Activated T-cell treated with anti-CD3 and anti-CD28 coated beads, Interleukin-2, amount 50 U/mL, for 4 hours (primary cell): ENCODE data around the gene HIGD2B. TPM values are rescaled to one million over a fixed set of nuclear protein-coding genes. Genes with fewer than 3 reads are reported as not detected.
"Not testable (repeated sequence)": the region's sequence is repeated elsewhere in the genome, so short reads cannot be mapped to it uniquely, and the experiment has no call there.

Source experiments
- ATAC-seq, 2 donors: fragments of 200-7000 bp; cut with Tn5 transposase; one replicate each; pipeline ENCODE4 v1.10.0; 2021
- DNase-seq: peaks from one replicate; pipeline ENCODE4 v3.0.0-alpha.2; 2020
- H3K27me3 Mint-ChIP-seq: one replicate; pipeline ENCODE4 v1.8.0; 2021; ENCODE audit warnings: low read depth, mixed read lengths
- H3K36me3 Mint-ChIP-seq: one replicate; pipeline ENCODE4 v1.8.0; 2022; ENCODE audit warnings: mixed read lengths; ENCODE audit not compliant: insufficient read depth
- H3K4me1 Mint-ChIP-seq: one replicate; pipeline ENCODE4 v1.8.0; 2021; ENCODE audit warnings: low read depth, mixed read lengths
- H3K4me3 Mint-ChIP-seq: one replicate; pipeline ENCODE4 v1.8.0; 2021; ENCODE audit warnings: mild to moderate bottlenecking, moderate library complexity, mixed read lengths
- H3K9me3 Mint-ChIP-seq: one replicate; pipeline ENCODE4 v1.8.0; 2021; ENCODE audit warnings: mixed read lengths
- total RNA-seq, 3 donors: library from RNA; stranded (reverse); gene quantifications; one replicate each; pipeline ENCODE4 v1.2.1, GENCODE V29; 2021

Gene HIGD2B, protein sequence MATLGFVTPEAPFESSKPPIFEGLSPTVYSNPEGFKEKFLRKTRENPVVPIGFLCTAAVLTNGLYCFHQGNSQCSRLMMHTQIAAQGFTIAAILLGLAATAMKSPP
- total RNA-seq = under 1 TPM in 2 of 3 donors, not detected in 1; 0.18 to 0.33 TPM

DNA sequence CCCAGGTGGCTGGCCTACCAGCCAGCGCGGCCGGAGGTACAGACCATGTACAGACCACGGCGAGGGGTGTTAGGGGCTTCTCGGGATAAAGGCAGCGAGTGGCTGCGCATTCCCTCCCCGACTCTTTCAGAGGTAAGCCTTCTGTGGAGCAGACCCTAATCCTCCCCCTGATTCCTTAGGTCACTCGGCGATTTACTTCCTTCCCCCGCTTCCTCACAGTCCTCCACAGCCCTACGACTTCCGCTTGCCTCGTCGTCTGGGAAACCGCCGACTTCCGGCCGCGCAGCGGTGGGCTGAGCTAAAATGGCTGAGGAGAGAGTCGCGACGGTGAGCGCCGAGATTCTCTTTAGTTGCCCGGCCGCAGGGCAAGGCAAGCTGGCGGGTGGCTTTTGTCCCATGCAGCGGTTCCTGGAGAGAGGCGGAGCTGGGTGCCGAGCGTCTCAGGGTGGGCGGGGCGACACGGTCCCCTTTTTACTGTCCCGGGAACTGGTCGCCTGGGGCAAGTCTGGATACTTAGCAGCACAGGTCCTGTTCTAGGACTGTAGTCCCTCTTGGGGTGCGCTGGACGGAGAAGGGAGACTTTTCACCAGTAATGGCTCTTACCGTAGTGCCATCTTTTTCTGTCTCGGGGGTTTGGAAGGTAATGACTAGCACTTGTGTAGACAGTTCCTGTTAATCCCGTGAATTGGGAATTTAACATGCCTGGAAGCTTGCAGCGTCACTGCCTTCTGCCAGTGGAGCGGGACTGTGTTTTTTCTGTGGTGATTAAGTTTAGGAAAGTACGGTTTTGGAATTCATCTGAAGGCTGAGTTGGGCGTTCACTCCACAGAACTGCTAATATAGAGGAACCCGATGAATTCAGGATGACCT is at the start of gene HIGD2B, which contains the start of gene BBS4:
Gene HIGD2B, minus strand, starts transcription at position 258 of the 870 bp plus-strand sequence. CDS start 9,808 bp downstream, outside the sequence.
Gene BBS4, plus strand, starts transcription at position 283 of the 870 bp plus-strand sequence. Its CDS starts 21 bp downstream, at position 304.
- no peaks in the 10 kb centered on the region for H3K36me3 Mint-ChIP-seq
- peaks cover 2% of the 10 kb centered on the region for H3K27me3 Mint-ChIP-seq
- H3K9me3 Mint-ChIP-seq = no peaks in the 10 kb centered on the region
- peaks cover 9% of the 10 kb centered on the region for H3K4me1 Mint-ChIP-seq
- peak within 1 kb of the TSS; percentile 95 for H3K4me3 Mint-ChIP-seq
- ATAC-seq (peak; percentile 98 to 99), DNase-seq (peak; percentile 76)

DNA sequence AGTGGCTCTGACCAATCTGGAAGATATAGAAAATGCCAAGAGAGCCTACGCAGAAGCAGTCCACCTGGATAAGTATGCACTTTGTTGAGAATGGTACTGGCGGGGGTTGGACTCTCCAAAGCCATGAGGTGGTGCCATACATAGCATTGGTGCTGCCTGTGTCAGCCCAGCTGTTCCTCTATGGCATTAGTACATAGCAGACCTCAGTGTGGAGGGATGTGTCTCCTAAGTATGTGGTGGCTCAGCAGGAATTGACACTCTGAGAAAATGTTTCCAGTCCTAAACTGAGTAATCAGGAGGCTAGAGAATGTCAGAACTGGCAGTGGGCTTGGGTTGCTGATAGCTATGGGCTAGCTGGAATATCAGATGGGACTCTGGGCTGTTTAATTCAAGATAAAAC is 49.1 kb upstream of the HIGD2B start:
- Mint-ChIP-seq H3K36me3 (peaks cover 51% of the 10 kb centered on the region), H3K4me1 (peaks cover 24% of the 10 kb centered on the region), H3K4me3 (no peak overlapping the region), H3K27me3 (no peaks in the 10 kb centered on the region), H3K9me3 (no peaks in the 10 kb centered on the region)
- ATAC-seq (no peak), DNase-seq (no peak)

DNA sequence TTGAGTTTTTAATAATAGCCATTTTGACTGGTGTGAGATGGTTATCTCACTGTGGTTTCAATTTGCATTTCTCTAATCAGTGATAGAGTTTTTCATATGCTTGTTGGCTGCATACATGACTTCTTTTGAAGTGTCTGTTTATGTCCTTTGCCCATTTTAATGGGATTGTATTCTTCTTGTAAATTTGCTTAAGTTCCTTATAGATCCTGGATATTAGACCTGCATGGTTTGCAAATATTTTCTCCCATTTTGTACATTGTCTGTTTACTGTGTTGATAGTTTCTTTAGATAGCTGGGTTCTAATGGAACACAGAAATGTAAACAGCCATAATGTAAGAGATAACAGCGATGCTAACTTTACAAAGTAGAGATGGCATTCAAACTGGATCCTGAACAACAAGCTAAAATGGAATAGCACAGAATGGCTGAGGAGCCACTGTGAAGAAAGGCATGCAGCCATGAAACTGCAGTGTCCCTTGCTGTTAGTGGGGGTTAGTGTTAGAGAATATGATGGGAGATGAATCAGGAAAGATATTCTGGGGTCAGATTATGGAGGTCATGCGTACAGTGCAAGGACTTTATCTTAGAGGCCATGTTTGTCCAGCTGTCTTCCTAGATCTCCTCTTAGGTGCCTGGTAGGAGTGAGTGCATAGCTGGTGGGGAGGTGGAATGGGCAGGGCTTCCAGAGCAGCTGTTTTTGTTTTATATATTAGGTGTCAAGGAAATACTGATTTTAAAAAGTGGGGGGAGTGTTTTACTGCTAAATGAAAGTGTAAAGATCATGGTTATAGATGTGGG is 48.2 kb upstream of the HIGD2B start:
- no peaks in the 10 kb centered on the region for H3K27me3 Mint-ChIP-seq
- no peaks in the 10 kb centered on the region for H3K9me3 Mint-ChIP-seq
- no peak overlapping the region for H3K4me3 Mint-ChIP-seq

DNA sequence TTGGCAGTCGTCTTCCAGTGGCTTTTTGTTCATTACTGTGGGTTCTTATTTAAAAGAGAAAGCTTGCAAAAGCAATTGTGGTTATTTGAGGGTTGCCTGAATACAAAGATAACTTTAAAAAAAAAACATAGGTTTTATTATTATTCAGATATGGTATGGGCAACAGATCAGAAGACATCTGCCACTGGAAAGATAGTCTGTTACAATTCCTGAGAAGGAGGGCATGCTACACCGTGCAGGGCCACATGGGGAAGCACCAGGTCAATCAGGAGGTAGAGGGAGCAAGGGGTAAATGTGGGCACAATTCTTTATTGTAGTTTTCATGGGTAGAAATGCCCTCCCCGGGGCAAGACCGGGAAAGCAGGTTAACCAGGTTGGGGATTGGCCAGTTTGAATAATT is 46.5 kb upstream of the HIGD2B start:
- DNase-seq (no peak), ATAC-seq (no peak)
- Mint-ChIP-seq H3K4me3 (no peak overlapping the region), H3K4me1 (peaks cover 8% of the 10 kb centered on the region), H3K27me3 (no peaks in the 10 kb centered on the region), H3K9me3 (no peaks in the 10 kb centered on the region), H3K36me3 (peaks cover 36% of the 10 kb centered on the region)

More for the DNA sequence above, 48.2 kb upstream of the HIGD2B start:
- ATAC-seq (no peak), DNase-seq (no peak)
- H3K36me3 Mint-ChIP-seq = peaks cover 43% of the 10 kb centered on the region
- peaks cover 14% of the 10 kb centered on the region for H3K4me1 Mint-ChIP-seq

DNA sequence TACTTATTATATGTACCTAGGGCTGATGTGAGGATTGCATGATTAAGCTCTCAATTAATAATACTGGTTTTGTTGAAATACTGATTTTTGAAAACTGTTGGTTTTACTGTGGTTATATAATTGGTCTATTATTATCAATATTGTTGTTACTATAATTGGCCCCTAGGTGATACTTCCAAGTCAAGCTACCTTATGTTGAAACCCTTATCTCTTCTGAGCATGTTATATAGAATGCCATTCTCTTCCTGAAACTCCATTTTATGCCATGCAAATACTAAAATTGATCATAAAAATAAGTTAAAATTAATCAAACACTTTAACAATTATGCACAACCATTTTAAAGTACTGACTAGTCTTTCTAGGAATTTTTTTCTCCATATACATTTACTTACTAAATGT is 46.1 kb upstream of the HIGD2B start:
- no peak overlapping the region for H3K4me3 Mint-ChIP-seq
- no peaks in the 10 kb centered on the region for H3K27me3 Mint-ChIP-seq
- H3K9me3 Mint-ChIP-seq = no peaks in the 10 kb centered on the region
- H3K36me3 Mint-ChIP-seq = peaks cover 35% of the 10 kb centered on the region
- DNase-seq (no peak), ATAC-seq (no peak)
- peaks cover 8% of the 10 kb centered on the region for H3K4me1 Mint-ChIP-seq

DNA sequence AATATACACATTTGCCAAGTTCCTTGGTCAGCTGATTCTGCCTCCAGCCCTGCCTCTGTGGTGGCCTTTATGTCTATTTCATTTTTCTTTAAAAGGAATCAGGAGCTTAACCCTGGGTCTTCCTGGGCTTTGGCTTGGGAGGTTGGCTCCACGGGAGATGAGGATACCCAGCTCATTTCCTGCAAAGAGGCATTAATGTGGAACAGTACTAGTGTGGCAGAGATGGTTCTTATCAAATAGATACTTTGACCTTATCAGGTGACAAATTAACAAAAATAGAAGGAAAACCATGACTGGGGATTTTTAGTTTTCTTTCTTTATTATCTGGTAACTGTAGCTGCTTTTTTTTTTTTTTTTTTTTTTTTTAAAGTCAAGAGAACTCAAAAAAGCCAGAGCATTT is 42.8 kb upstream of the HIGD2B start:
- Mint-ChIP-seq H3K36me3 (peaks cover 26% of the 10 kb centered on the region), H3K9me3 (no peaks in the 10 kb centered on the region), H3K27me3 (no peaks in the 10 kb centered on the region), H3K4me3 (no peak overlapping the region), H3K4me1 (peaks cover 1% of the 10 kb centered on the region)
- no peak for ATAC-seq
- DNase-seq = no peak

DNA sequence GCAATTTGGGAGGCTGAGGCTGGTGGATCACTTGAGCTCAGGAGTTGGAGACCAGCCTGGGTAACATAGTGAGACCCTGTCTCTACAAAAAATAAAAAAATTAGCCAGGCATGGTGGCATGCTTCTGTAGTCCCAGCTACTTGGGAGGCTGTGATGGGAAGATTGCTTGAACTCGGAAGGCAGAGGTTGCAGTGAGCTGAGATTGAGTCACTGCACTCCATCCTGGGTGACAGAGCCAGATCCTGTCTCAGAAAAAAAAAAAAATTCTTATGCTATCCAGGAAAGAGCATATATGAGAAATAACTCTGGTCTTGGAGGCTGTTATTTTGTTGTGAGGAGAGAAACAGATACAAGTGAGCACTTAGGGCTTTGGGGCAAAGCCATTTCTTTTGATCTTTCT is 42.3 kb upstream of the HIGD2B start:
- H3K4me1 Mint-ChIP-seq, H3K9me3 Mint-ChIP-seq, ATAC-seq, DNase-seq, H3K4me3 Mint-ChIP-seq, H3K27me3 Mint-ChIP-seq: not testable (repeated sequence)
- H3K36me3 Mint-ChIP-seq = peaks cover 22% of the 10 kb centered on the region

DNA sequence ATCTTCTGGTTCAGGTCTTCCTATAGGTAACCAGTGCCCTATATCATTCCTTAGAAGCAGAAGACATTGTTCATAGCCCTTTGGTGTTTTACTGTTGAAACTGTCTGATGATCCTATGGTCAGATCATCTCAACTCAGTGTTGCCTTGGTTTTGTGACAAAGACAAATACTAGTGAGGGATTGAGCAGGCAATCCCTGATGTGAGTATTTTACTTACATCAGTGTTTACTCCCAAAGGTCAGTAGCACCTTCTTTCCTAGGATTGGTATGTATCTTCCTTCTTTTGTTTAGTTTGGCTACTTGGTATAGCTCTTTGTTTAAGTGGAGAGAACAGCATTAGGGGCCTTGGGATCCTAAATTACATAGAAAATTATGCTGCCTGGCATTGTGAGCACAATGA is 41.2 kb upstream of the HIGD2B start:
- no peak for DNase-seq
- H3K4me1 Mint-ChIP-seq = peaks cover 1% of the 10 kb centered on the region
- H3K36me3 Mint-ChIP-seq = peaks cover 21% of the 10 kb centered on the region
- ATAC-seq = no peak
- no peak overlapping the region for H3K4me3 Mint-ChIP-seq
- H3K9me3 Mint-ChIP-seq = no peaks in the 10 kb centered on the region
- no peaks in the 10 kb centered on the region for H3K27me3 Mint-ChIP-seq

DNA sequence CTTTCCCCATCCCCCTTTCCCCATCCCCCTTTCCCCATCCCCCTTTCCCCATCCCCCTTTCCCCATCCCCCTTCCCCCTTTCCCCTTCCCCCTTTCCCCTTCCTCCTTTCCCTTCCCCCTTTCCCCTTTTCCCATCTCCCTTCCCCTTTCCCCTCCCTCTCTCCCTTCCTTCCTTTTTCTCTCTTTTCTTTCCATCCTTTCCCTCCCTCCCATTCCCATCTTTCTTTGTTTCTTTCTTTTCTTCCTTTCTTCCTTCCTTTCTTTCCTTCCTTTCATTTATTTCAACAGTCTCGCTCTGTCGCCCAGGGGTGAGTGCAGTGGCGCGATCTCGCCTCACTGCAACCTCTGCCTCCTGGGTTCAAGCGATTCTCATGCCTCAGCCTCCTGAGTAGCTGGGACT is 39.9 kb upstream of the HIGD2B start:
- H3K36me3 Mint-ChIP-seq = peaks cover 14% of the 10 kb centered on the region
- H3K4me3 Mint-ChIP-seq, H3K9me3 Mint-ChIP-seq: not testable (repeated sequence)

DNA sequence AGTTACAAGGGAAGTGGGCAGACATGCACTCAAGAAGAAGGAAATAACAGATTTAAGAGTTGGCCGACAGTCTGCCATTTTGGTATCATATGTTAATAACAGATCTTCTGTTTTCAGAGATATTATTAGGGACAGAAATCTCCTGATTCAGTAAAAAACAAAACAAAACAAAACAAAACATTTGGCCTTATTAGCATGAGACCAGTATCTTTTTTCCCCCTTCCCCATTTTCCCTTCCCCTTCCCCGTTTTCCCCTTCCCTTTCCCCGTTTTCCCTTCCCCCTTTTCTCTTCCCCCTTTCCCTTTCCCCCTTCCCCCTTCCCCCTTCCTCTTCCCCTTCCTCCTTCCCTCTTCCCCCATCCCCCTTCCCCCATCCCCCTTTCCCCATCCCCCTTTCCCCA is 39.5 kb upstream of the HIGD2B start:
- H3K36me3 Mint-ChIP-seq = peaks cover 14% of the 10 kb centered on the region
- no peak overlapping the region for H3K4me3 Mint-ChIP-seq
- peaks cover 2% of the 10 kb centered on the region for H3K4me1 Mint-ChIP-seq
- ATAC-seq (no peak), DNase-seq (no peak)
- no peaks in the 10 kb centered on the region for H3K9me3 Mint-ChIP-seq
- H3K27me3 Mint-ChIP-seq = no peaks in the 10 kb centered on the region

More for the DNA sequence above, 39.9 kb upstream of the HIGD2B start:
- not testable (repeated sequence) for DNase-seq, H3K27me3 Mint-ChIP-seq, H3K4me1 Mint-ChIP-seq, ATAC-seq

DNA sequence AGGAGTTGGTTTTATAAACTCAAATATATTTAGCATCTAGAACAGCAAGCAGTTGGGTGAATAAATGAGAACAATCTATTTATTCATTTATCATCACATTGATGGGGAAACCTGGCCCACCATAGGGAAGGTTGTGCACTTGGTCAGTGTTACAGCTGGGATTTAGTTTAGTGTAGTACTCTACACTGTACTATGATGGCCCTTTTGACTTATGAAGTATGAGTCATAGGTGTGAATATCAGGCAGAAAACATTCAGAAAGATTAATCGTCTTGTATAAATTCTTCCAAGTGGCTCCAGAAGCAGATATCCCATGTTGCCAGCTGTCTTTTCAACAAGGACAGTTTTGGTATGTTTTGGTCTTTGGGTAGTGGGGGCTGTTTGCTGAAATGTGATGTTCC is 38.0 kb upstream of the HIGD2B start:
- DNase-seq (no peak), ATAC-seq (no peak)
- H3K27me3 Mint-ChIP-seq = no peaks in the 10 kb centered on the region
- H3K9me3 Mint-ChIP-seq = no peaks in the 10 kb centered on the region
- H3K4me1 Mint-ChIP-seq = peaks cover 2% of the 10 kb centered on the region
- peaks cover 14% of the 10 kb centered on the region for H3K36me3 Mint-ChIP-seq
- H3K4me3 Mint-ChIP-seq = no peak overlapping the region

DNA sequence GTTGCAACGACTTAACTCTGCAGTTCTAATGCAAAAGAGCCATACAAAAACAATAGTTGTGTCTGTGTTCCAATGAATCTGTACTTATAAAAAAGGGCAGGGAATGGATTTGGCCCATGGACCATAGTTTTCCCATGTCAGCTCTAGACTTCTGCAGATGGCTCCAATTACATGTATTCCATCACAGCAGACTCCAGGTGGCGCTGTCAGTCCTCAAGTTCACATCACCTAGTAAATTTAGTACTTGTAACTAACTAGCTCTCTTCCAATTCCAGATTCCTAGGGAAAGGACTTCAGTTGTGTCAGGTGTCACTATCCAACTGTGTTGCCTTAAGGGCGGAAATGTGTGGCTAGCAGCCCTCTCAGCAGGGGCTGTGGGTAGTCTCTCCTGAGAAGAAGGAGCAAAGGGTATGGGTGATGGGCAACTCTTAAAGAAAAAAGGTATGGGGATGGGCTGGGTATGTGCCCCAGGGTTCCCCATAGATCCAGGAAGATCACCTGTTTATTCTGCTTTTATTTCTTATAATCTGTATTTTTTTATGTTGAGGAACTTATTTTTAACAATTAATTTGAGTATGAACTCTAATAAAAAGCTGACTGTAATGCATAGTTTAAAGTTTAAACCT is 36.2 kb upstream of the HIGD2B start:
- ATAC-seq = peak in 1 of 2 donors; percentile 40
- peak; percentile 60 for DNase-seq
- Mint-ChIP-seq H3K36me3 (peaks cover 22% of the 10 kb centered on the region), H3K9me3 (no peaks in the 10 kb centered on the region), H3K4me3 (no peak overlapping the region), H3K4me1 (peaks cover 2% of the 10 kb centered on the region), H3K27me3 (no peaks in the 10 kb centered on the region)

DNA sequence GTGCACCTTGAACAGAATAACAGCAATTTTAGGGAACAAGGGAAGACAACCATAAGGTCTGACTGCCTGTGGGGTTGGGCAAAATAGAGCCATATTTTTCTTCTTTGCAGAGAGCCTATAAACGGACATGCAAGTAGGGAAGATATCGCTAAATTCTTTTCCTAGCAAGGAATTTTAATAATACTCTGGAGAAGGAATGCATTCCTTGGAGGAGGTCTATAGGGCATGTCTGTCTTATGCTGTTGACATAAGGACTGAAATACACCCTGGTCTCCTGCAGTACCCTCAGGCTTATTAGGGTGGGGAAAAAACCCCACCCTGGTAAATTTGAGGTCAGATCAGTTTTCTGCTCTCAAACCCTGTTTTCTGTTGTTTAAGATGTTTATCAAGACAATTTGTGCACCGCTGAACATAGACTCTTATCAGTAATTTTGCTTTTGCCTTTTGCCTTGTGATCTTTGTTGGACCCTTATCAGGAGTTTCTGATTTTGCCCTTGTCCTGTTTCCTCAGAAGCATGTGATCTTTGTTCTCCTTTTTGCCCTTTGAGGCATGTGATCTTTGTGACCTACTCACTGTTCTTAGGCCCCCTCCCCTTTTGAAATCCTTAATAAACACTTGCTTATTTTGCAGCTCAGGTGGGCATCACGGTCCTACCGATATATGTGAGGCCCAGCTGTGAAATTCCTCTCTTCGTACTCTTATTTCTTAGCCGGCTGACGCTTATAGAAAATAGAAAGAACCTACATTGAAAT is 22.7 kb upstream of the HIGD2B start:
- ATAC-seq, DNase-seq, H3K4me3 Mint-ChIP-seq, H3K4me1 Mint-ChIP-seq, H3K27me3 Mint-ChIP-seq, H3K9me3 Mint-ChIP-seq: not testable (repeated sequence)
- H3K36me3 Mint-ChIP-seq = peaks cover 10% of the 10 kb centered on the region
